ENCODE results near the gene DRAM2.

DNA sequence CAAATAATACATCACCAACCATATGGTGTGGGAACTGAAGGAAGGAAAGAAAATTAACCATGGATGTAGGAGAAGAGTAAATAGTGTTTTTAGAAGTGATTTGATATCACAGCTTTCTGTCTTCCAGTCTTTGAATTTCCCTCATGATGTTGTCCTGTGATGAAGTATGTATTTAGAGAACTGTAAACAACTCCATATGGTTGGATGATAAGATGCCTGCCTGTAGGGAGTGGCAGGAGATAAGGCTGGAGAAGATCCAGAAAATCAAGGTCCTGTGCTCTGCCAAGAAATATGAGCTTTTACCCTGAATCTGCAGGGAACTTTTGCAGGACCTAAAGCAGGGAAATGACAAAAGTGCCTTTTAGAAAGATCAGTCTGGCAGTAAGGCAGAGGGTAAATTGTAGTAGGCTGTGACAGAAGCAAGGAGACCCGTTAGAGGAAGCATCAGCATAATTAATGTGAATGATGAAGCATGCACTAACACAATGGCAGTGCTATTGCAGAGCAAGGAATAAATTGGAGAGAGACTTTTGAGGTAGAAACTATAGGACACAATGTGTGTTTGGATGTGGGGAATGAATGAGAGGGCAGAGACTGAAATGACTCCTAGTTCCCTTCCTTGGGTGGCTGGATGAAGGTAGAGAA is 22.1 kb upstream of the DRAM2 start:
- TF ChIP-seq EZH2 (IDR thresholded peaks at IDR 0.05; ENCODE audit: insufficient read depth, poor library complexity, severe bottlenecking) (no peak), EZH2phosphoT487 (IDR thresholded peaks at IDR 0.05; ENCODE audit: insufficient read depth, low read depth) (no peak)
